Psoas muscle (tissue), 8 donors: ENCODE data around the gene KIAA0319L. TPM values are rescaled to one million over a fixed set of nuclear protein-coding genes. Genes with fewer than 3 reads are reported as not detected.

Source experiments
- ATAC-seq, 4 donors: fragments of 200-7000 bp; cut with Tn5 transposase; one replicate each; pipeline ENCODE4 v1.9.1; 2020; ENCODE audit warnings: moderate library complexity in 3 of 4, mild to moderate bottlenecking in 2 of 4
- DNase-seq, 2 donors: peaks; one replicate each; pipeline ENCODE4 v3.0.0-alpha.2; 2020
- H3K27ac ChIP-seq: fragments of 200-600 bp; one replicate; pipeline ENCODE4 v1.8.0; 2022
- H3K27me3 ChIP-seq, 3 donors: fragments of 200-600 bp in 1 of 3; one replicate each; pipeline versions ENCODE4 v1.6.1 to v1.8.0; 2013 to 2022; ENCODE audit warnings: low read length in 2 of 3, mild to moderate bottlenecking in 2 of 3, moderate library complexity in 1 of 3; ENCODE audit not compliant: insufficient read depth in 3 of 3
- H3K36me3 ChIP-seq, 2 donors: fragments of 200-600 bp in 1 of 2; one replicate each; pipeline versions ENCODE4 v1.6.1 to v1.8.0; 2013 to 2022; ENCODE audit warnings: low read depth in 1 of 2, mild to moderate bottlenecking in 1 of 2, moderate library complexity in 1 of 2; ENCODE audit not compliant: insufficient read depth in 1 of 2
- H3K4me1 ChIP-seq: fragments of 200-600 bp; one replicate; pipeline ENCODE4 v1.8.0; 2022
- H3K4me3 ChIP-seq: fragments of 200-600 bp; one replicate; pipeline ENCODE4 v1.8.0; 2022; ENCODE audit warnings: mild to moderate bottlenecking
- H3K9me3 ChIP-seq: fragments of 200-600 bp; one replicate; pipeline ENCODE4 v1.8.0; 2022
- CTCF ChIP-seq: fragments of 200-600 bp; IDR thresholded peaks from one replicate; pipeline ENCODE4 v1.8.0; 2022; ENCODE audit warnings: antibody characterized with exemption
- WGBS, 3 donors: extraction: QIAGEN DNeasy Blood & Tissue Kit; methylation state at CpG; one replicate each; pipeline versions ENCODE4 v1.1.6 to v1.1.7; 2013; 5-methylcytosine and 5-hydroxymethylcytosine counted together
- intact Hi-C, 2 donors: fragments of 100-400 bp; cut with DNase I; formaldehyde crosslinking; loops; one replicate each; pipeline versions ENCODE4 v1.11.0 to v1.14.2; 2022
- polyA plus RNA-seq, 3 donors: library from polyadenylated mRNA; stranded (reverse); fragments of 200-250 nt; gene quantifications; one replicate each; pipeline ENCODE4 v1.2.3, GENCODE V29; 2013
- total RNA-seq, 4 donors: library from RNA; stranded (reverse); fragmentation: NEBNext Ultra II Directional in 2 of 4; extraction: Animal tissue kit (Norgen Biotek cat#: 25700) in 2 of 4; gene quantifications; one replicate each; pipeline versions ENCODE4 v1.2.1 to v1.2.4, GENCODE V29; 2021 to 2023
- donor health status: healthy with polysubstance abuse.
- donor health status: DM: no; HTN: no; CAD: no; lungs with moderate emphysema.
- donor health status: Bipolar disorder and iron deficiency.
- donor health status: healthy.
- donor health status: DM: yes; HTN: yes; CAD: no.
- donor health status: DM: no; HTN: no; CAD: no.
- donor health status: DM: no; HTN: no; CAD: no.
- donor health status: DM: yes; HTN: yes; CAD: no.

Gene KIAA0319L
- total and polyA plus RNA-seq, 7 donors = 18.0 to 46.9 (median 35.7) TPM

GRCh38 chr1:35574655-35575415 lies 17.6 kb upstream of the KIAA0319L start:
- DNase-seq (no peak), ATAC-seq (no peak)
- intact Hi-C loops = no loop called here
- H3K4me3 ChIP-seq = no peak overlapping the region
- 82 to 88% (median 87%) methylated on average over 30 of the region's 30 CpGs for WGBS, 3 donors
- no peak for TF ChIP-seq CTCF
- H3K36me3 ChIP-seq = no peaks in the 10 kb centered on the region
- H3K4me1 ChIP-seq = peaks cover 11% of the 10 kb centered on the region
- no peaks in the 10 kb centered on the region for H3K9me3 ChIP-seq
- no peak overlapping the region for H3K27ac ChIP-seq
- H3K27me3 ChIP-seq = peaks cover 0 to 86% (median 36%) of the 10 kb centered on the region in 3 donors

- no peaks in the 10 kb centered on the region for H3K36me3 ChIP-seq
- H3K4me1 ChIP-seq = peaks cover 11% of the 10 kb centered on the region
- peaks cover 0 to 88% (median 36%) of the 10 kb centered on the region in 3 donors for H3K27me3 ChIP-seq
- 35 to 38% (median 36%) methylated on average over 41 to 48 of the region's 48 CpGs for WGBS, 3 donors
- H3K4me3 ChIP-seq = no peak overlapping the region
- TF ChIP-seq CTCF = no peak
- no peak for ATAC-seq
- DNase-seq = no peak
- H3K9me3 ChIP-seq = no peaks in the 10 kb centered on the region
- intact Hi-C loops = no loop called here
- H3K27ac ChIP-seq = no peak overlapping the region
Observed at GRCh38 chr1:35574125-35574654, 17.0 kb upstream of the KIAA0319L start.

- TF ChIP-seq CTCF = no peak
- DNase-seq (peak in 1 of 2 donors; percentile 36), ATAC-seq (peak; percentile 21 to 43 (median 32))
- H3K36me3 ChIP-seq = no peaks in the 10 kb centered on the region
- H3K4me3 ChIP-seq = peak within 1 kb of the TSS; percentile 60
- no peaks in the 10 kb centered on the region for H3K9me3 ChIP-seq
- H3K4me1 ChIP-seq = peaks cover 11% of the 10 kb centered on the region
- intact Hi-C loops = loop anchor here in 1 of 2 donors (2.0 kb wide), 1 partner anchor 145 kb away; the partner anchor contains the start of gene C1orf216
- H3K27ac ChIP-seq = no peak within 1 kb of the TSS
- 4 to 8% (median 6%) methylated on average over 63 to 95 of the region's 95 CpGs for WGBS, 3 donors
- peaks cover 0 to 87% (median 36%) of the 10 kb centered on the region in 3 donors for H3K27me3 ChIP-seq
Observed at GRCh38 chr1:35573198-35574124, 16.3 kb upstream of the KIAA0319L start, which contains the start of gene TFAP2E. TFAP2E (plus strand) TSS chr1:35573314; CDS start chr1:35573578, 264 bp downstream.

- intact Hi-C loops = loop anchor here in 1 of 2 donors (2.0 kb wide), 1 partner anchor 147 kb away; the partner anchor contains the start of gene C1orf216
- H3K4me3 ChIP-seq = no peak overlapping the region
- no peak for TF ChIP-seq CTCF
- peaks cover 0 to 75% (median 36%) of the 10 kb centered on the region in 3 donors for H3K27me3 ChIP-seq
- no peak overlapping the region for H3K27ac ChIP-seq
- ATAC-seq = no peak
- H3K36me3 ChIP-seq = no peaks in the 10 kb centered on the region
- 96 to 97% (median 96%) methylated on average over 2 of the region's 2 CpGs for WGBS, 3 donors
- H3K4me1 ChIP-seq = peaks cover 11% of the 10 kb centered on the region
- DNase-seq = no peak
- H3K9me3 ChIP-seq = no peaks in the 10 kb centered on the region
Observed at GRCh38 chr1:35572296-35572695, 15.1 kb upstream of the KIAA0319L start.
